CMK (cell line): ENCODE data around the gene ADGRD1.

Experiments used
- DNase-seq: peaks from one replicate; pipeline ENCODE4 v3.0.0-alpha.2; 2010; ENCODE audit warnings: low read depth

Gene ADGRD1

GRCh38 chr12:131041968-131042833 lies 88.5 kb downstream of the ADGRD1 start:
- DNase-seq, result no peak

DNA sequence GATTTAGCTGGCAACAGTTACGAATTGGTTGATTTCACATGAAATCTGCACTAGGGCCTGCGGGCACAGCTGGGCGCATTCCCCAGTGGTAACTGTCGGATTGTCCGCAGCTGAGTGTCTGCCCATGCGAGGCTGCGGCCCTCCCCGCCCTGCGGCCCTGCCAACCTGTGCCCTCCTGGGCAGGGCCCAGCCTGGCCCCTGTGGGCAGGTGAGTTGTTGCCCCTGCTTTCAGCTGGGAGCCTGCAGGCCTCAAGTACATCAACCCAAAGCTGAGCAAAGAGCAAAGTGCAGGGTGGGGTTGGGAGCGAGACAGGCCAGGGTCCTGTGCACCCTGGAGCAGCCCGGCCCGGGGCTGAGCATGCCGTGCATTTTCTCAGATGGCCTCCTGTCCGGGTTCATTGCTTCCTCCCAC lies 89.1 kb downstream of the ADGRD1 start:
- DNase-seq, result no peak

DNA sequence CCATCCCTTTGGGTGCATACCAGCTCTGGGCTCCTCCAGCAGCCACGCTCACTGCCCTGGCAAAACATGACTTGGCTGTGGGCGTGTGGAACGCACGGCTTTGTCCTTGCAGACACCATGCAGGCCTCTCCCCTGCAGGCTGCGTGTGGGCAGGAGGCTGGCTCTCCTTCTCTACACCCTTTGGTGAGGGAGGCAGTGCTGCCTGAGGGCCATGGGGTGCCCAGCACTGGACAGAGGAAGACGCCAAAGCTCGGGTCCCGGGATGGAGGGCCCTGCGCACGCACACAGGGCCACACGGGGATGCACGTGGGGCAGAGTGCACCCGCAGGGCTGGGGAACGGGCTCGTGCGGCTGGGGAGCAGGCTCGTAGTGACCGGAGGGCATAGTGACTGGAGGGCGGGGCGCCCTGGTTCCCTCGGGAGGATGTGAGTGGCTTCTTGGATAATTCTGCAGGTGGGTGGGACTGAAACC lies 89.7 kb downstream of the ADGRD1 start:
- DNase-seq, result no peak

DNA sequence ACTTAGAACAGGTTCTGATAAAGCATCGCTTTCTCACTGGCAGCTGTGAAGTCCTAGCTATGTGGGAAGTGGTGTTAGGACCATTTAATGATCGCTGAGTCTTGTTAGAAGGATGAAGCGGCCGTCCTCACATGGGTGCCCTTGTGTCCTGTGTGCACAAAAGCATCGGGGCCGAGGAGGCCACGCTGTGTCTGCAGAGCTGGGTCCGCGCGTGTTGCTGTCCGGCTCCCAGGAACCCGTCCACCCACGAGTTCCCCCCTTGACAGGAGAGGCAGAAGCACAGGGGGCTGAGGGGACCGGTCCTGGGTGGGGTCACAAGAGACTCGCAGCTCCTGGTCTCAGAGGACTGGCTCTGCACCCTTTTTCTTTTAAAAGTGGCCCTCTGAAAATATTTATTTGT lies 90.4 kb downstream of the ADGRD1 start:
- no peak for DNase-seq

GRCh38 chr12:131044760-131045381 lies 91.2 kb downstream of the ADGRD1 start:
- no peak for DNase-seq

- DNase-seq, result no peak
Observed at GRCh38 chr12:131045705-131046460, 92.2 kb downstream of the ADGRD1 start.

- no peak for DNase-seq
Observed at GRCh38 chr12:131046813-131047788, 93.4 kb downstream of the ADGRD1 start.

DNA sequence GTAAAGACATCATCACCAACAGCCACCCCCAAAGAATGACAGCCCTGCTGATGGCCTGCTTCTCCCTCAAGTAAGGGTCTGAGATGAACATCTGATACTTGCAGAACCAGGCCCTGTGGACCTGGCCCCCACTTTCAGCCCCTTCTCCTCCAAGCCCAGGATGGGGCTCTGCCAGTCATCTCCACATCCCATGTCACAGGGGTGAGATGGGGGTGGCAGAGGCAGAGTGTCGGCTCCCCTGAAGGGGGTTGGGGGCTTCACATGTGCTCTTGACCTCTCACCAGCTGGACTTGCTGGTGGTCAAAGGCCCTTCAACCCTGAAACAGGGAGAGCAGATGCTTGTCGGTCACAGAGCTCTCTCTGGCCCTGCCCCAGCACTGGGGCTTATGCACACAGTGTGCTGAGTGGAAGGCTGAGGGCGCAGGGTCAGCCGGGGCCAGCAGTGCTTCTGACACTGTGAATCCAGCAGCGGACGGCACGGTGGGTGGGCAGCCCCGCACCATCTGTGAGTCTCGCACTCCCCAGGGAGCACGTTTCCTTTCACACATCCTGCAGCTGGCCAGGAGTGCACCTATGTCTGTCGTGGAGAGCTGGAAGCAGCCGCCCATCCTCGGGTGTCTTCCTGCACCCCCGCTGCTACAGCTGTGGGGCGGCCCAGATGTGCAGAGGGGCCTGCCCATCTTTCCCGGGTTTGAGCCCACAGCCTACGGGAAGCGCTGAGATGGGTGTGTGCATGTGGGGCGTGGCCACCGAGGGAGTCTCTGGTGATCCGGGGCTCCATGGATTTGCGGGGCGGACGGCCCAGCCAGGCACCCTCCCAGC lies 94.3 kb downstream of the ADGRD1 start:
- no peak for DNase-seq

DNA sequence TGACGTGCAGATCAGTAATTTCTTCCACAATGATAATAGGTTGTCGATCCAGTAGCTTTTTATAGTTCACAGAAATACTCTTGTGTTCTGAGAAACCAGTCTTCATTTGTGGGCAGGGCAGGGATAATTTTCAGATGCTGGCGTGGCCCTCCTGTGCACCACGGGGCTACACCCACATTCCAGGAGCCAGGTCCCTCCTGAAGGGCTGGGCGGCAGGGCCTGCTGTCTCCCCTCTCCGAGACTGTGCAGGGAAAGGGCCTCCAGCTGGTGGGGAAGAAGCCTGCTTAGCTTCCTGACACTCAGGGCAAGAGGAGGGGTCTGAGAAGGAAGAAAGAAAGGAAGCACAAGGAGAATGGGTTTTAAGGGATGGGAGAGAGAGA lies 94.9 kb downstream of the ADGRD1 start:
- no peak for DNase-seq

DNA sequence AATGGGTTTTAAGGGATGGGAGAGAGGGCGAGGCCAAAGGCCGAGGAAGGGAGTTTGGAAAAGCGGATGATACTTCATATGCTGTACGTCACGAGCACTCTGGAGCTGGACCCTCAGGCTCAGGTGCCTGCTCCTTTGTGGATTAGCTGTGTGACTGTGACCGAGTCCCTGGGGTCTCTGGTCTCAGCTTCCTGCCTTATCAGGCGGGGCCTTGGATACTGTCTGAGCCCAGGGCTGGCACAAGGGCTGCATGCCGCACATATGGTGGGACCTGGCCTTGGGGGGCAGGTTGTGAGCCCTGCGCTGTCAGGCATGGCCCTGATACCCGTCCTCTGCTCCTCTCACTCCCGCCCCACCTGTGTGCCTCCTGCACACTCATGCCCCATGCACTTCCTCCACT lies 95.3 kb downstream of the ADGRD1 start:
- no peak for DNase-seq

- DNase-seq, result no peak
Observed at GRCh38 chr12:131049549-131050339, 96.0 kb downstream of the ADGRD1 start.

GRCh38 chr12:131050463-131051154 lies 96.9 kb downstream of the ADGRD1 start:
- no peak for DNase-seq

- DNase-seq, result no peak
Observed at GRCh38 chr12:131051155-131051473, 97.4 kb downstream of the ADGRD1 start.

DNA sequence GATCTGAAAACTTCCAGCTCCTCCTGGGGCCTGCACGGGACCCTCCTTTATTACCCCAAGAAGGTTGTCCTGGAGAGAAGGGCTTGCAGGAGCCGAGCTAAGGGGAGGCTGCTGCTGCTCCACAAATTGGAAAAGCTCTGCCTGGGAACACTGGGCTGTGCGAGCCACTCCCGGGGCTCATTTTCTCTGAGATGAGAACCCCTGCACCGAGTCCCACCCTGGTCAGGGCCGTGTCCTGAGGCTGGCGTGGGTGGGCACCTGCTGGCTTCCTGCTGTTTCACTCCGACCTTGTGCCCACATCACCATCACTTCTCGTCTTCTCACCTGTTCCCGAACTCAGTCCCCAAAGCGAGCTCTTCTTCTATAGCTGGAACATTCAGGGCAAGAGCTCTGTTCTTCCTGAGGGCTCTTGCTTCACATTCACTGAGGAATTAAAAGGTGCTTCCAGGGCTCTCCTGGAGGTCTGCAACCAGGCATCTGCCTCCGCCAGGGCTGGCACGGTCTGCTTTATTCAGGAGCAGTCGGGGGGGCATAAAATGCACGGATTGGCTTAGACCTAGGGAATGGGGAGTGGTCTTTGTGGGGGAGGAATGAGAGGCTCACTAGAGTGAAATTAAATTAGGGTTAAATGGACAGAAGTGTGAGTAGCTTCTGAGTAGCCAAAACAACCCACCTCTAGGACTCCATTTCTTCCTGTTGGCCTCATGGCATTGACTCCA lies 98.5 kb downstream of the ADGRD1 start:
- no peak for DNase-seq

DNA sequence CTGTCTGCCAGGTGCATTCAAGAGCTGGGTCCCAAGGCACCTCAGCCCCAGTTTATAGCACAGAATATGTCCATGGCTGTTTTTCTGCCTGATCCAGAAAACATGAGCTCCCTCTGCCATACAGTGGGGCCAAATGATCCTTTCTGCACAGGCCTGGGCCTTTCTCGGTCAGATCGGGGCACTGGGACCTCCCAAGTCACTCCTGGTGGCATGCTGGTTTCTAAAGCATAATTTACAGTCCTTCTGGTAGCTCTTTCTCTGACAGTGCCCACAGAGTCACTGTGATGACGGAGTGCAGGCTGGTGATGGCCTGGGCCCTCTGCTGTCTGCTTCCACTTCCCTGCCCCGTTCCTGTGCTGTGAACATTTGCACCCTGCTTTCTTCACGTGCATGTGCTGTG lies 99.2 kb downstream of the ADGRD1 start:
- no peak for DNase-seq

DNA sequence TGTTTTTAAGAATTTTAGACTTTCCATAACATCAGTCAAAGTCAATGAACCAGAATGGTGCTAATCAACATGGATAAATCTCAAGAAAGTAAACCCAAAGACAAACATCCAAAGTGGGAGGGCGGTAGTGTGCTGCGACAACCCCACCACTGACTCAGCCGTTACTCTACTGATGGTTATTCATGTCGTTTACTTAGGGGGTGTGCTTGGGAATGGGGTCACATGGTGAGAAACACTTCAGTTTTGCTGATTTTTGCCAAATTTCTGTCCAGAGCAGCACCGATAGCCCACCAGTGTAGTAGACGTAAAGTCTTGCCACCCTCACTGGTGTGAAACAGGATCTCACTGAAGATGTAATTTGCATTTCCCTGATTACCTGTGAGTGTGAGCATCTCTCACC lies 99.9 kb downstream of the ADGRD1 start:
- no peak for DNase-seq

GRCh38 chr12:131054345-131055092 lies 100.8 kb downstream of the ADGRD1 start:
- DNase-seq, result no peak

DNA sequence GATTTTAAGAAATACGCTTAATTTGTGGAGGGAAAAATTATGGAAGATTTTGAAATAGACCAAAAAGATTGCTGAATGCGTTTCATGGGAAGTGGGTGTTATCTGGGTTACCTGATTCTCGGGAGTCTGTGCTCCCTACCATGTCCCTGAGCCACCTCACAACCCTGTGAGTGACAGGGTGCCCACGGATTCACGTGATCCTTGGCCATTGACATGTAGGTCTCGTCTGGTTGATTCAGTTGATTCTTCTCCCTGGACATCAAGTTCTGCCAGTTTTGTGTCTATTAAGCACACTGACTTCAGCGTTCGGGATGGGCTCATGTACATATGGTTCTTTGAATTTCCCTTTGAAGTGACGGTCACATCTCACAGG lies 101.4 kb downstream of the ADGRD1 start:
- no peak for DNase-seq
